NCI-H446 treated with DMSO at 0.1 percent for 48 hours (cell line): ENCODE results near the gene MX2.

Source experiments
- DNase-seq: peaks from one replicate; lab custom pipeline; 2025; lab: John Stamatoyannopoulos, UW

Gene MX2

DNA sequence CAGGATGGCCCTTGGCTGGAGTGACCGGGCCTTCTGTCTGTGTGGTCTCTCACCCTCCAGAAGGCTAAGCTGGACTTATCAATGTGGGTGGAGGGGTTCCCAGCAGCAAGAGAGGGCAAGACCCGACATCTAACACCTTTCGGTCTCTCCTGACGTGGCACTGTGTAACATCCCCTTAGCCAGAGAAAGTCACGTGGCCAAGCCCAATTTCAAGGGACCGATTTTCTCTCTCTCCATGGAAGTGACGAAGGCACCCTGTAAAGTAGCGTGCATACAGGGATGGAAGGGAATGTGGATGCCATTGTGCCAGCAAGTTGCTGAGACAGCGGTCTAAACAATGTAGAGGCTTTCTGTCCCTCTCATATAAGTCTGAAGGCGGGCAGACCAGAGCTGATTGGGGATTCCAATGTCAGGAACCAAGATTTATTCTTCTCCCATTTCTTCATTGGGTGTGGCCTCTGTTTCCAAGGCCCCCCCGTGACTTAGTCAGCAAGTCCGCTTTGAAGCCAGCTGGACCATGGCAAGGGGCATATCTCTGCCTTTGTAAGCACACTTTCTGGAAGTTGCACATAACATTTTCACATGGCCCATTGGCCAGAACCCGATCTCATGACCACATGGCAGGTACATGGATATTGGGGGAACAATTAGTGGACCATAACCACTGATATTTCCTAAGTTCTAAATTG, 76.7 kb downstream of the MX2 start:
- no peak for DNase-seq

DNA sequence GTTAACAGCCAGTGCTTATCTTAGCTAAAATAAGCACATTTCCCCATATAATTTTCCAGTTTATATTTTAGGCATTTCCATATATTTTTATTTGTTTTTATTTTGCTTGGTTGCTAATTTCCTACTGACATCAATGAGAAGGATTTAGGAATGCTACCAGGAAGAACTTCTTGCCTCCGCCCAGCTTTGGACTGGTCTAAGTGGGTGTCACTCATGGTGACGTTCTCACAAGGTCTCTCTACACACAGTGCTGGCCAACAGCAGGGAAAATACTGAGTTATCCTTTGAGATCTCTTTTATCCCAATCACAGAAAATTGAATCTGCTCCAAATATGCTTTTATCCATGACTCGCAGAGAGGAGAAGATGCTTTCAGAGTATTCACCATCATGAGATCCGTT, 77.4 kb downstream of the MX2 start:
- no peak for DNase-seq

GRCh38 chr21:41441546-41441945, 79.7 kb downstream of the MX2 start:
- DNase-seq: no peak

- no peak for DNase-seq
These were observed 80.8 kb downstream of the MX2 start for GRCh38 chr21:41442481-41443186.

DNA sequence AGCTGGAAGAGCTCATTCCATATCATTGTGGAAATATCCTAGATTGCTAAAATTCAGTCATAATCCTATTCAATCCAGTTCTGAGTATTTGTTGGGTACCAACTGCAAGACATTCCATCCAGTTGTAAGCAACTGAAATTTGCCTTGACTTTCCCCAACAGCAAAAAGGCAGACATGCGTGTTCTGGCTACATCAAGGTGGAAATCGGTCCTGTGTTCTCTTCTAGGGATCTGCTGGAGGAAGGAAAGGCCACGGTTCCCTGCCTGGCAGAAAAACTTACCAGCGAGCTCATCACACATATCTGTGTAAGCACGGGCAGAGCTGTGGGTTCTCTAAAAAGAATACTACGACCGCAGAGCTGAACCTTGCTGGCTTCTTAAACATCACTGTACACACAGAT, 81.7 kb downstream of the MX2 start:
- DNase-seq: no peak

- no peak for DNase-seq
These were observed 83.1 kb downstream of the MX2 start for GRCh38 chr21:41444703-41445464.

DNA sequence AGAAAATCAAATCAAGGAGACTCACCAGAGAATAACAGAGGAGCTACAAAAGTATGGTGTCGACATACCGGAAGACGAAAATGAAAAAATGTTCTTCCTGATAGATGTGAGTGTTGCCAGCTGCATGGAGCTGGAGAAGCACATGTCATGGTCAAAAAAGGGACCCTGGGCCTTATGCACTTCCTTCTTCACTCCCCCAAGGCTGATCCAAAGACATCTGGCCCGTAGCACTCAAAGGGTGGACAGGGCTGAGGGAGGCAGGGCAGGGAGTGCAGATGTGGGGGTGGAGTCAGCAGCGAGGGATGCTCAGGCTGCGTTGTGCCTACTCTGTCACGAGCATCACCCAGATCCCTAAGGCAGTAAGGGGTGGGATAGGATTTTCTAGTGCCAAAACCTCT, 83.6 kb downstream of the MX2 start:
- DNase-seq: no peak

- no peak for DNase-seq
These were observed 84.8 kb downstream of the MX2 start for GRCh38 chr21:41446586-41446985.

DNA sequence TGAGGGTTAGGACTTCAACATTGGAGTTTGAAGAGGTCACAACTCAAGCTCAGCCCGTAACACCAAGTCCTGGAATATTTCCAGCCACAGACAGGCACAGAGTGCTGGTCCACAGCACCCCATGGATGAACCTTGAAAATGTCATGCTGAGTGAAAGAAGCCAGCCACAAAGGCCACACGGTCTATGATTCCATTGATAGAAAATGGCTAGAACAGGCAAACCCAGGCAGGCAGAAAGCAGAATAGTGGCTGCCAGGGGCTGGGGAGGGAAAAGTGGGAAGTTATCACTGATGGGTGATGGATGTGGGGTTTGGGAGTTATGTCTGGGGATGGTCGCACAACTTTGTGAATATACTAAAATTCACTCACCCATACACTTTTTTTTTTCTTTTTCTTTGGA, 85.5 kb downstream of the MX2 start:
- no peak for DNase-seq

- DNase-seq: no peak
These were observed 87.8 kb downstream of the MX2 start for GRCh38 chr21:41449613-41450012.

GRCh38 chr21:41451753-41452676, 90.2 kb downstream of the MX2 start:
- DNase-seq: no peak

- DNase-seq: no peak
These were observed 91.4 kb downstream of the MX2 start for GRCh38 chr21:41453198-41453597.

DNA sequence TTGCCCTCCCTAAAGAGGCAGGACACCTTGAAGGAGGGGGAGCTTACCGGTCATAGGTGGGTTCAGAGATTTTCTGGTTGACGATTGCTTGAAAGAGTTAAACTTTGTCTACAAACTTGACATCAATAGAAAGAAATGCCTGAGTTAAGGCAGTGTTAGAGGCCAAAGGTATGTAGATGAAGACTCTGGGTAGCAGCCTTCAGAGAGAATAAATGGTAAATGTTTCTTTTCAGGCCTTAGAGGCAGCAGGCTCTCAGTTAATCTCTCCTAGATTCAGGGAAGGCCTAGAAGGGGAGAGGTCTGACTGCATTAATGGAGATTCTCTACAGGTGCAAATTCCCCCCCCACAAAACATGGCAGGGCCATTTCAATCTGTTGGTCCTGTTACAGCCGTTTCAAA, 91.9 kb downstream of the MX2 start:
- DNase-seq: no peak

DNA sequence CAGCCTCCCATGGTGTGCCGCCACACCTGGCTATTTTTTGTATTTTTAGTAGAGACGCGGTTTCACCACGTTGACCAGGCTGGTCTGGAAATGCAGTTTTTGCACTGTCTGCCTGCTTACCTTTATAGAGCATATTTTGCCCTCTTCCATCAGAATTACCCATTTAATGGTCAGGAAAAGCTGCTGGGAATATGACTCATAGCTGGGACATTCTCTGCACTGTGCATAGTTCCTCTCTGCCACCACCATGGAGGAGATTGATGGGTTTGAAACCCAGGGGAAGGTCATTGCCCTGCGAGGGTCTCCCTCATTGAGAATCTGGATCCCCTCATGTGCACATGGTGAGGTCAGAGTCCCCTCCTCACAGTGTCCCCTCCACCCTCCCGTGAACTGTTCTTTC, 96.3 kb downstream of the MX2 start:
- no peak for DNase-seq

DNA sequence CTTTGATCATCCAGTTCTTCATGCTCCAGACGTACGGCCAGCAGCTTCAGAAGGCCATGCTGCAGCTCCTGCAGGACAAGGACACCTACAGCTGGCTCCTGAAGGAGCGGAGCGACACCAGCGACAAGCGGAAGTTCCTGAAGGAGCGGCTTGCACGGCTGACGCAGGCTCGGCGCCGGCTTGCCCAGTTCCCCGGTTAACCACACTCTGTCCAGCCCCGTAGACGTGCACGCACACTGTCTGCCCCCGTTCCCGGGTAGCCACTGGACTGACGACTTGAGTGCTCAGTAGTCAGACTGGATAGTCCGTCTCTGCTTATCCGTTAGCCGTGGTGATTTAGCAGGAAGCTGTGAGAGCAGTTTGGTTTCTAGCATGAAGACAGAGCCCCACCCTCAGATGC, 96.7 kb downstream of the MX2 start:
- DNase-seq: no peak
